Measurements from ENCODE around the gene CFAP73. TPM values are rescaled to one million over a fixed set of nuclear protein-coding genes. Genes with fewer than 3 reads are reported as not detected.
"Not testable (repeated sequence)": the region's sequence is repeated elsewhere in the genome, so short reads cannot be mapped to it uniquely, and the experiment has no call there.

The CFAP73 gene
- 0.20 and 0.97 TPM in 2 replicates for total RNA-seq (2014; rRNA removed; shearing (Covaris generic))
- 2.9 and 3.0 TPM in 2 replicates for polyA plus RNA-seq (2014; cell fraction: nucleus; rRNA removed)

GRCh38 chr12:113149361-113150150, at the start of gene CFAP73:
TSS of gene CFAP73 (plus strand) at chr12:113149724. CDS start at chr12:113149858, 134 bp downstream.
- peak; percentile 67 for DNase-seq (ENCODE audit: extremely low read depth, low read depth)

- DNase-seq (ENCODE audit: extremely low read depth, low read depth), result no peak
Measured at GRCh38 chr12:113099764-113100163, 49.8 kb upstream of the CFAP73 start.

GRCh38 chr12:113101751-113102150, 47.8 kb upstream of the CFAP73 start:
- no peak for DNase-seq (ENCODE audit: extremely low read depth, low read depth)

- DNase-seq (ENCODE audit: extremely low read depth, low read depth), result no peak
Measured at GRCh38 chr12:113102811-113103210, 46.7 kb upstream of the CFAP73 start.

DNA sequence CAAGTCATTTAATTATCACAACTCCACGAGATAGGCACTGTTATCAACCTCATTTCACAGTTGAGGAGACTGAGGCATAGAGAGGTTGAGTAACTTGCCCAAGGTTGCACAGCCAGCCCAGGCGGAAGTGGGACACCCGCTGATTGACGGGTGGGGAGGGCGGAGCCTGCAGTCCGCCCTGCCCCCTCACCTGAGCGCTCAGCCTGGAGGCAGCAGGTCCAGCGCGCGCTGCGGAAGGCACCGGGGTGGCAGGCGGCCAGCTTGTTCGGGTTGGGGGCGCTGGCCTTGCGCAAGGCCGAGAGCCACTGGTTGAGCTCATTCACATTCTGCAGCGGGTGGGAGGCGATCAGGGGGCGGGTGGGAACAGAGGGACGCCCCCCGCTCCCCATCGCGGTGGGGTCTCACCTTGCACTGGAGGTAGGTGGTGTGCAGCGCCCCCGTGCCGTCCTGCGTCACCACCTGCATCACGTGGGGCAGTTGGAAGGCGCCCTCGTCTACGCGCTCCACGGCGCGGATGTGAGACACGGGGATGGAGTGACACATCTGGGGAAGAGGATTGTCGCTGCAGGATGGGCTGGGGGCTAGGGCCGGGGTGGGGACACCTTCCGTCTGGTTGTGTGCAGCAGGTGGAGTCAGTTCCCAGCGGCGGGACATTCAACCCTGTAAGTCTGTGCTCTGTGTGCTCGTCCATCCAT, 45.6 kb upstream of the CFAP73 start:
- no peak for DNase-seq (ENCODE audit: extremely low read depth, low read depth)

DNA sequence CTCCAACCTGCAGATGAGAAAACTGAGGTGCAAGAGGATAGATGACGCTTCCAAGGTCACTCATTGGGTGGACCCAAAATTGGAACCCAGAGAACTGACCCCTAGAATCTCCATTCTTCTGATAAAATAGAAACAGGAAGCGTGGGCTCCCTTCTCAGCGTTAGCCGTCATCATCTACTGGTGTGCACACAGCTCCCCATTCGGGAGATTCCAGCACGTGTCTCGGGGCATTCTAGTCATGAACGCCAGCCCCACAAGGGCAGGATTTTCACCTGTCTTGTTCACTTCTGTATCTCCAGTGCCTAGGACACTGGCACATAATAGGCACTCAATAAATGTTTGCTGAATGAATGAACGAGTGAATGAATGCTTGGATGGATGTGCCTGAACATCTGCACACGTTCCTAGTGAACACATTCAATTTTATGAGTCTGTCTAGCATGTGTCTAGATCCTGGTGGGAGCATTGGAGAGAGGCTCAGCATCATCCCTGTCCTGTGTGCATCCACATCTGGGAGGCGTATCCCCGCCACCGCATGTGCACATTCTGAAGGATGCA, 44.5 kb upstream of the CFAP73 start:
- no peak for DNase-seq (ENCODE audit: extremely low read depth, low read depth)

DNA sequence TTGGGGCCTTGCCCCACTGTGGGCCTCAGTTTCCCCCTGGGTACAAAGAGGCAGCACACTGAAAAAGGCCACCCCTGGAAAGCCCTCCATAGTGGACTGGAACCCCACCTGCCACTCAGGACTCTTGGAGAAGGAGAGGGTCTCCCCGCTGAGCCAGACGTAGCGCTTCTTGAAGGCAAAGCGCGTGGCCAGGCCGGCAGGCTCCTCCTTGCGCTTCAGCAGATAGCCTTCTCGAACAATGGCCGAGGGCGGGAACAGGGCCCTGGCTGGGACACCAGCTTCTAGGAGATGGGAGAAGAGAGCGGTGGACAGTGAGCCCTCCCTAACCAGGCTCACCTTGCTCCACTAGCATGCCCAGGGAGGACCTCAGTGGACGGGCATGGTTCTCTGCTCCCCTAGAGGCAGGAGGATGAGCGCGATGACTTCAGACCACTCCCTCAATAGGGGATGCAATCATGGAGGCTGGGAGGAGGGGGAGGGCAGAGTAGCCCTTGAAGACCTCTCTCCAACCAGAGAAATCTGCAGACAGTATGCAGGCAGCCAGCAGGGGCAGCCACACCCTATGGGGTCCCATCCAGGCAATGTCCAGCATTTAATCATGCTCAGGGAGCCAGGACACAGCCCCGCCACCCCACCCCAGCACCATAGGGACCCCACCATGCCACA, 43.8 kb upstream of the CFAP73 start:
- DNase-seq (ENCODE audit: extremely low read depth, low read depth), result no peak

DNA sequence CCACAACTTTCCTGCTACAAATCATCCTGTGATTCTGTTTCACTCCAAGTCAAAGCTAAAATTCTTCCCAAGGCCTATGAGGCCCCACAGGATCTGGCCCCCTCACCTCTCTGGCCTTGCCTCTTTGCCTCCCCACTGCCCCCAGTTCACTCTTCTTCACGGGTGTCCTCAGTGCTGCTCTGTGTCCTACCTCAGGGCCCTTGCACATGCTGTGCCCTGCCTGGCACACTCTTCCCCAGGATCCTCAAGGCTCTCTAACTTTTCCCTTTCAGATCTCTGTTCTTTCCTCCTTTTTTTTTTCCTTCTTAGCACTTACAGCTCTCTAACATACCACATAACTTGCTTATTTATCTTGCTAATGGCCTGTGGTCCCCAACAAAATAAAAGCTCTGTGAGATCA, 43.2 kb upstream of the CFAP73 start:
- DNase-seq (ENCODE audit: extremely low read depth, low read depth), result no peak

DNA sequence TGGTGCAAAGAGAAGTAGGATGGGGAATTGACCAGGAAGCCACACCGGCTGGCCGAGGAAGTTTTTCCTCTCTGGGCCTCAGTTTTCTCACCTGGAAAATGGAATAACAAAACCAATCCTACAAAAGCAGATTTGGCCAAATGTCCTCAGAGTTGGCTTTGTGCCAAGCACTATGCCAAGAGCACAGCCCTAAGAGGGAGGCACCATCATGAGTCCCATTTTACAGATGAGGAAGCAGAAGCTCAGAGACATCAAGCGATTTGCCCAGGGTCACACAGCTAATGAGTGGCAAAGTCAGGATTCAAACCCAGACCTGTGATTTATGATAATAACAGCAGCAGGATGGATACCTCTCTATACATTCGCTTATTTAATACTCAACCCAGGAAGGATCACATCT, 41.2 kb upstream of the CFAP73 start:
- DNase-seq (ENCODE audit: extremely low read depth, low read depth), result no peak

GRCh38 chr12:113109360-113109759, 40.2 kb upstream of the CFAP73 start:
- no peak for DNase-seq (ENCODE audit: extremely low read depth, low read depth)

- DNase-seq (ENCODE audit: extremely low read depth, low read depth), result no peak
Measured at GRCh38 chr12:113109872-113110599, 39.5 kb upstream of the CFAP73 start.

DNA sequence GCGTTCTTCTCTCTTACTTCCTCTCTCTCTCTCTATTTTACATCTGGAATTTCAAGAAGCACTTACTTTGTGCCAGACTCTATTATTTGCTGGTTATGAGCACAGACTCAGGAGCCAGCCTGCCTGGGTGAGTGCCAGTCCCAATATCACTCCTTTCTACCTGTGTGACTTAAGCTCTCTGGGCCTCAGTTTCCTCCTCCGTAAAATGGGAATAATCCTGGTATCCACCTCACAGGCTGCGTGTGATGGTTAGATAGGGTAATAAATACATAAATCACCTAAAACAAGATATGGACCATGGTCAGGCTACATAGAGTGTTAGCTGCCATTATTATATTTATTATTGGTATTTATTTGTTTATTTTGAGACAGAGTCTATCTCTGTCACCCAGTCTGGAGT, 38.3 kb upstream of the CFAP73 start:
- DNase-seq (ENCODE audit: extremely low read depth, low read depth), result no peak

GRCh38 chr12:113112043-113112899, 37.3 kb upstream of the CFAP73 start:
- no peak for DNase-seq (ENCODE audit: extremely low read depth, low read depth)

GRCh38 chr12:113113397-113113796, 36.1 kb upstream of the CFAP73 start:
- no peak for DNase-seq (ENCODE audit: extremely low read depth, low read depth)

- no peak for DNase-seq (ENCODE audit: extremely low read depth, low read depth)
Measured at GRCh38 chr12:113114447-113115178, 34.9 kb upstream of the CFAP73 start.

DNA sequence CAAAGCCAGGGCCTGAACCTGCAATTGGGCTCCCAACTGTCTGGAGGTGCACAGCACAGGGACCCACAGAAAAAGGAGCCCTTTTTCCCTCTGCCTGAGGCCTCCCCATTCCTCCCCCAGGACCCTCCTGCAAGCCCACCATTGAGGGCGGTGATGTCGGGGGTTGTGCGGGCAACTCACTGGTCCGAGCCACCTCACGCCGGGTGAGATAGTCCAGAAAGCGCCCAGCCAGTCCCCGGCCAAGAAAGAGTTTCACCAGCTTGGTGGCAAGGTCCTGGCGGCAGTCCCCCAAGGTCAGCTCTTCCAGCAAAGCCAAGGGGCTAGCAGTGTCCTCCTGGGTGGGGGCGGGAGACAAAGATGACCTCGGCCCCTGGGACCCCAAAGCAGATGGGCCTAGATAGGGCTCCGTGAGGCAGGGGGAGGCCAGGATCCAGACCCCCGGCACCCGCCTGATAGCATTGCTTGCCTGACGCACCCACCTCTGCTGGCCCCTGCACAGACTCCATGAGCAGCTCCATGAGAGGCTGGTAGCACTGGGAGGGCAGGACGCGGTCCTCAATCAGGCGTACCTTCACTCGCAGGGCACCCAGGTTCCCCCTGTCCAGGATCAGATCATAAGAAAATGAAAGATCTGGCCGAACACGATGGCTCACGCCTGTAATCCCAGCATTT, 33.9 kb upstream of the CFAP73 start:
- DNase-seq (ENCODE audit: extremely low read depth, low read depth), result no peak

- no peak for DNase-seq (ENCODE audit: extremely low read depth, low read depth)
Measured at GRCh38 chr12:113116875-113117274, 32.6 kb upstream of the CFAP73 start.

DNA sequence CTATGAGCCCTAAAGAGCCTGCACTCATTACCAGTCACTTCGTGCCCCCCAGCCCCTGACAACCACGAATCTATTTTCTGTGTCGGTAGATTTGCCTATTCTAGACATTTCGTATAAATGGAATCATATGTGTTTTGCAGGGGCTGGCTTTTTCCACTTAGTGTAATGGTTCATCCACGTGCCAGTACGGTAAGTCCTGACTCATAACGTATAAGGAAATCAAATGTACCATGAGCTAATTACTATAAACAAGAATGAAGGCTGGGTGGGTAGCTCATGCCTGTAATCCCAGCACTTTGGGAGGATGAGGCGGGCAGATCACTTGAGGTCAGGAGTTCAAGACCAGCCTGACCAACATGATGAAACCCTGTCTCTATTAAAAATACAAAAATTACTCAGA, 31.8 kb upstream of the CFAP73 start:
- not testable (repeated sequence) for DNase-seq (ENCODE audit: extremely low read depth, low read depth)
